GM10248 (cell line): ENCODE measurements around the gene IL1RAP.

Source experiments
- CTCF ChIA-PET: fragments of 300-600 bp; sonication (Branson Sonifier 250); formaldehyde crosslinking; extraction: SDS; loops from one replicate; lab custom pipeline; 2021; ENCODE audit warnings: antibody characterized with exemption; lab: Yijun Ruan, JAX
- POLR2A ChIA-PET: fragments of 350-650 bp; sonication (Branson Sonifier 250); formaldehyde crosslinking; extraction: SDS; loops from one replicate; lab custom pipeline; 2020; ENCODE audit warnings: antibody characterized with exemption; lab: Yijun Ruan, JAX
- DNase-seq: peaks from one replicate; pipeline ENCODE4 v3.0.0; 2012; ENCODE audit errors: extremely low spot score
- TF ChIP-seq, protein P1 (sequence below): IDR thresholded peaks from 2 replicates; pipeline ENCODE4 v1.5.1; 2012; ENCODE audit warnings: mild to moderate bottlenecking, low read depth; ENCODE audit errors: extremely low read depth, missing control alignments, control extremely low read depth

IL1RAP gene

DNA sequence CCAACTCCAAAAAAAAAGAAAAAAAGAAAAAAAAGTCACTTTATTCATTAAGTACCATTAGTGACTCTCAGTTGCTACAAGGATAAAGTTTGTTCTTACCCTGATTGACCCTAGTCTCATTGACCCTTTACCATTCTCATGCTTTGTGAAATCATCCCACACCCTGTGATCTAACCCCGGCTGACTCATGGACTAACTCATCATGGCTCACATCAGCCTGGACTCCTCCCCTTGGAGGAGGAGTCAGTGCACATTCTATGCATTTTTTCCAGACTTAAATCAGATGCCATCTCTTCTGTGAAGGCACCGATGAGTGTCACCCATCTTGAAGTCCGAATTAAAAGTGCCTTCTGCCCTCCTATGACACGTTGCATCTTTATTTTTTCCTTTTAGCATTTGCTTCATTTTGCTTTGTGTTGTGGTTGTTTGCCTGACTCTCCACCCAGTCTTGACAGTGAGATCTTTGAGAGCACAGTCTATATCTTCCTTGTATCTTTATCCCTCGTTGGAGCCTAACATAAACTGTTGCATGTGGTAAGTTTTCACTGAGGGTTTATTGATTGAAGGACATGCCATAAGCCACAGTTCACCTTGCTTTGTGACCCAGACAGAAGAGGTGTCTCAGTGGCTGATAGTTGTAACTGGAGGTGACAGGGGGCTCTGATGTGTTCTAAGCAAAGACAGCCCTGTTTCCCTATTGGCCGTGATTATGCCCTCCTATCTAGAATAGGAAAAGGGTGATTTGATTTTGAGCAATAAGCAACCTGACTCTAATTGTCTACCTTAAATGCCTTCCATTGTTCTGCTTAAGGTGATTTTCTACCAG is 72.1 kb downstream of the IL1RAP start:
- ChIA-PET POLR2A (no interaction called here), CTCF (no interaction called here)
- TF ChIP-seq, protein P1, sequence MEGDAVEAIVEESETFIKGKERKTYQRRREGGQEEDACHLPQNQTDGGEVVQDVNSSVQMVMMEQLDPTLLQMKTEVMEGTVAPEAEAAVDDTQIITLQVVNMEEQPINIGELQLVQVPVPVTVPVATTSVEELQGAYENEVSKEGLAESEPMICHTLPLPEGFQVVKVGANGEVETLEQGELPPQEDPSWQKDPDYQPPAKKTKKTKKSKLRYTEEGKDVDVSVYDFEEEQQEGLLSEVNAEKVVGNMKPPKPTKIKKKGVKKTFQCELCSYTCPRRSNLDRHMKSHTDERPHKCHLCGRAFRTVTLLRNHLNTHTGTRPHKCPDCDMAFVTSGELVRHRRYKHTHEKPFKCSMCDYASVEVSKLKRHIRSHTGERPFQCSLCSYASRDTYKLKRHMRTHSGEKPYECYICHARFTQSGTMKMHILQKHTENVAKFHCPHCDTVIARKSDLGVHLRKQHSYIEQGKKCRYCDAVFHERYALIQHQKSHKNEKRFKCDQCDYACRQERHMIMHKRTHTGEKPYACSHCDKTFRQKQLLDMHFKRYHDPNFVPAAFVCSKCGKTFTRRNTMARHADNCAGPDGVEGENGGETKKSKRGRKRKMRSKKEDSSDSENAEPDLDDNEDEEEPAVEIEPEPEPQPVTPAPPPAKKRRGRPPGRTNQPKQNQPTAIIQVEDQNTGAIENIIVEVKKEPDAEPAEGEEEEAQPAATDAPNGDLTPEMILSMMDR = no peak
- no peak for DNase-seq

GRCh38 chr3:190586631-190587011 is 72.7 kb downstream of the IL1RAP start:
- DNase-seq = peak; percentile 22
- ChIA-PET CTCF (interaction anchor here (1.2 kb wide), 1 partner anchor 32 kb away, joined by 3 read pairs; no protein-coding TSS in a partner anchor), POLR2A (no interaction called here)
- TF ChIP-seq, protein P1 = no peak

DNA sequence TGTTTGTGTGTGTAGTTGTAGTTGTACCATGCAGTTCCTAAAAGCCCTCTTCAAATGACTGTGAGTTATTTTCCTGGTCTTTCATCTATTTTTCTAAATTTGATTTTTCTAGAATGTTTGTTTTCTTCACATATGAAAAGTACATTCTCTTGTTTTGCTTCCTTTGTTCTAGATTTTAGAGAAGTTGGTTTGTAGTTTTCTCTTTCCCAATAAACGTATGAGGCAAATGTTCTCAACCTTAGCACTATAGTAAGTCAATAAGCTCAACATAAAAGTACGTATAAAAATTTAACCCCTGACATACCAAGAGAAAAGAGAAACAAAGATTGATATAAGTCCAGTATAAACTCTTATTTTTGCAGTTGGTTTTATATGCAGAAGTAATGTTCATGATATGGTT is 74.7 kb downstream of the IL1RAP start:
- TF ChIP-seq, protein P1 = no peak
- POLR2A ChIA-PET = no interaction called here
- DNase-seq = no peak
- CTCF ChIA-PET = interaction anchor here (1.4 kb wide), 1 partner anchor 9 kb away, joined by 3 read pairs; no protein-coding TSS in a partner anchor

DNA sequence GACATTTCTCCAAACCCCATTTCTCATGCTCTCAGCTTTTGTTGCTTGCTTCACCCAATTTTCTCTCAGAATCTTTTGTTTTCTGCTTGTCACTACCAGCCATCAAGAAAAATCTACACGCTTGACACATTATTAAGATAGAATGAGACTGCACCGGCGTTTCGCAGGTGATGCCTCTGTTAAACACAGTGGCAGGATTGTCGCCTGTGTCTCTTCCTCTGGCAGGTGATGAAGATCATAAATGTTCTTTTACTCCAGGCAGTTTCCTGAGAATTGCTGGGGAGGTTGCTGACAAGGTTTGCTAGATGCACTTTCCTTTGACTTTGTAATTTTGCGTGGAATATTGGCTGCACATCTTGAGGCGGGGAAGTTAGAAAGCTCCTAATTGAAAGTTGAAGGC is 75.4 kb downstream of the IL1RAP start:
- CTCF ChIA-PET = no interaction called here

DNA sequence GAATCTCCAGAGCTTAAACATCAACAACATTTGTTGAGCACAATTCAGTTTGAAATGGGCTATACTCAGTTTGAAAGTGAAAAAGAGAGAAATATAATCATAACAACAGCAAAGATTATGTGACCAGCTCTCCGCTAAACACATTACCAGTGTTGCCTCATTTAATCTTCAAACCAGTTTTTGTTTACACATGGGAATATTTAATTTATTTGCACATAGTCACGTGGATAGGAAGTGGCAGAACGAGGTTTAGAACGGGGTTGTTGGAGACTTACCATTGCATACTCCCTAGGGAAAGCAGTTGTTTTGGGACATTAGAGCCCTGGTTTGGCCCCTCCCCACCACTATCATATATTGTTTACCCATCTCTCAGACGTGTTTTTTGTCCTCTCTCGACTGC is 77.2 kb downstream of the IL1RAP start:
- POLR2A ChIA-PET = no interaction called here

More for the DNA sequence above, 75.4 kb downstream of the IL1RAP start:
- TF ChIP-seq, protein P1 = no peak
- no peak for DNase-seq
- POLR2A ChIA-PET = no interaction called here

GRCh38 chr3:190593075-190593474 is 79.2 kb downstream of the IL1RAP start:
- DNase-seq = no peak
- TF ChIP-seq, protein P1 = no peak
- ChIA-PET CTCF (no interaction called here), POLR2A (no interaction called here)

More for the DNA sequence above, 77.2 kb downstream of the IL1RAP start:
- TF ChIP-seq, protein P1 = no peak
- no peak for DNase-seq
- CTCF ChIA-PET = interaction anchor here (1.1 kb wide), 1 partner anchor 26 kb away, joined by 3 read pairs; no protein-coding TSS in a partner anchor
